Measurements from ENCODE around the gene WAPL. TPM values are rescaled to one million over a fixed set of nuclear protein-coding genes. Genes with fewer than 3 reads are reported as not detected.

The WAPL gene
- total and polyA plus RNA-seq, 9 donors: 15.3 to 33.3 (median 30.5) TPM

GRCh38 chr10:86392723-86393094 is 128.9 kb downstream of the WAPL start:
- Histone ChIP-seq H3K27ac (no peak overlapping the region), H3K9me3 (no peaks in the 10 kb centered on the region), H3K36me3 (no peaks in the 10 kb centered on the region), H3K4me1 (ENCODE audit: insufficient read depth) (no peaks in the 10 kb centered on the region), H3K4me3 (no peak overlapping the region), H3K27me3 (no peaks in the 10 kb centered on the region)
- intact Hi-C loops (cut with DNase I): loop anchor here in 1 of 4 donors (10.0 kb wide), 1 partner anchor 192 kb away; no protein-coding TSS in a partner anchor
- 76 to 82% (median 78%) methylated on average over 7 of the region's 7 CpGs for WGBS, 3 donors
- TF ChIP-seq EP300 (IDR thresholded peaks at IDR 0.05) (no peak), POLR2A (IDR thresholded peaks at IDR 0.05) (no peak), CTCF (IDR thresholded peaks at IDR 0.05) (no peak)
- DNase-seq: no peak

DNA sequence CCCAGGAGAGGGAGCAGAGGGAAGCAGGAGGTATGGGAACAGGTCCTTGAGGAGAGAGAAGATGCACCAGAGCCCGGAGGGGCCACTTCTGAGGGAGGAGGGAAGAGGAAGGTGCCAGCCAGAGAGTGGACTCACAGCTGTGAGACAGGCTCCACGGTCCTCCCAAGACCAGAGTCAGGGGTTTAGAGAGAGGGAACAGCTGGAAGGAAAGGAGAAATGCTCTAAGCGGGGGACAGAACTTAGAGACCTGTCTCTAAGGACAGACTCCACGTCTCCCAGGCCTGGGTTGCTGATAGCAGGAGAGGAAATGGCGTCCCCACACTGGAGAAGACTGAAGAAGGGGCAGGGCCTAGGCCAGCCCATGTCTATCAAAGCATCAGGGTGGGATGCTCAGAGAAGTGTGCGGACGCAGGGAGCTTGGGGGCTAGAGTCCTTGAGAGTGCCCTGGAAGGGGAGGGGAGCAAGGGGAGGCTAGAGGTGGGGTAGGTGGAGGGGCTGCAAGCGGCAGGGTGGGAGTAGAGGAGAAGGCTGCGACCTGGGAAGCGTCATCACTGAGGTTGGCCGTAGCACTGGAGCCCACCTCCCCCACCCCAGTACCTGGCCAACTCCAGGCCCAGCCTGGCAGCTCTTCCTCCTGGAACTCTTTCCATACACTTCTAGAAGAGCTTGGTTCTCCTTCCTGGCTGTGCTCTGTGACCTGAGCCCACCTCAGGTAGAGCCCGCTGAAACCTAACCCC is 129.4 kb downstream of the WAPL start:
- no peak for TF ChIP-seq CTCF (IDR thresholded peaks at IDR 0.05)
- no peak for TF ChIP-seq EP300 (IDR thresholded peaks at IDR 0.05)
- TF ChIP-seq POLR2A (IDR thresholded peaks at IDR 0.05): no peak

DNA sequence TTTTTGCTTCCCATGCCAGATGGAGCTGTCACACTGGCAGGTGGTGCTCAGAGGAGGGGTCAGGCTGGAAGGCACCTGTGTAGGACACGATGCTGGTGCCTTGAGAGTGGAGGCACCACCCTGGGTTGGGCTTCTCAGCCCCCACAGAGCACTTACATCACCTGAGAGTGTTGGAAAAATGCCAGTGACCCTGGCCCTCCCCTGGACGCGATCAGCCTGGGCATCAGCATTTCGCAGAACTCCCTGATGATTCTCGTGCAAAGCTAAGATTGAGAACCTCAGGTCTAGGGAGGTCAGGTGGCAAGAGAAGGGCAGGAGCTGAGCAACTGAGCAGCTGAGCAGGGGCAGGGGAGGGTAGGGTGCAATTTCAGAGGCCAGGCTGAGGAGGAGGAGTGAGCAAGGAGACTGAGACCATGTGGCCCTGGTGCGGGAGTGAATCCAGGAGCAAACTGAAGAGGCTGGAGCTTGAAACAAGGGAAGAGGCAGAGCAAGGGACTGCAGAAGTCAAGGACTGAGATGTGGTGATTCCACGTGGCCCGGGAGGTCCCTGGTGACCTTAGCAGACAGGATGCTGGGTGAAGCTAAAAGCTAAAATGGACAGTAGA is 130.3 kb downstream of the WAPL start:
- 73 to 83% (median 75%) methylated on average over 8 of the region's 8 CpGs for WGBS, 3 donors
- no peak overlapping the region for H3K4me3 ChIP-seq
- TF ChIP-seq CTCF (IDR thresholded peaks at IDR 0.05) (no peak), POLR2A (IDR thresholded peaks at IDR 0.05) (no peak), EP300 (IDR thresholded peaks at IDR 0.05) (no peak)
- H3K4me1 ChIP-seq (ENCODE audit: insufficient read depth): no peaks in the 10 kb centered on the region
- no peak for DNase-seq
- no peak overlapping the region for H3K27ac ChIP-seq
- no peaks in the 10 kb centered on the region for H3K36me3 ChIP-seq
- intact Hi-C loops (cut with DNase I): loop anchor here in 1 of 4 donors (10.0 kb wide), 1 partner anchor 193 kb away; no protein-coding TSS in a partner anchor
- H3K27me3 ChIP-seq: no peaks in the 10 kb centered on the region
- H3K9me3 ChIP-seq: no peaks in the 10 kb centered on the region

More for the DNA sequence above, 129.4 kb downstream of the WAPL start:
- H3K27me3 ChIP-seq: no peaks in the 10 kb centered on the region
- H3K36me3 ChIP-seq: no peaks in the 10 kb centered on the region
- H3K27ac ChIP-seq: no peak overlapping the region
- no peaks in the 10 kb centered on the region for H3K9me3 ChIP-seq
- H3K4me3 ChIP-seq: no peak overlapping the region
- intact Hi-C loops (cut with DNase I): loop anchor here in 1 of 4 donors (10.0 kb wide), 1 partner anchor 193 kb away; no protein-coding TSS in a partner anchor
- no peak for DNase-seq
- 64 to 70% (median 70%) methylated on average over 12 of the region's 12 CpGs for WGBS, 3 donors
- H3K4me1 ChIP-seq (ENCODE audit: insufficient read depth): no peaks in the 10 kb centered on the region

DNA sequence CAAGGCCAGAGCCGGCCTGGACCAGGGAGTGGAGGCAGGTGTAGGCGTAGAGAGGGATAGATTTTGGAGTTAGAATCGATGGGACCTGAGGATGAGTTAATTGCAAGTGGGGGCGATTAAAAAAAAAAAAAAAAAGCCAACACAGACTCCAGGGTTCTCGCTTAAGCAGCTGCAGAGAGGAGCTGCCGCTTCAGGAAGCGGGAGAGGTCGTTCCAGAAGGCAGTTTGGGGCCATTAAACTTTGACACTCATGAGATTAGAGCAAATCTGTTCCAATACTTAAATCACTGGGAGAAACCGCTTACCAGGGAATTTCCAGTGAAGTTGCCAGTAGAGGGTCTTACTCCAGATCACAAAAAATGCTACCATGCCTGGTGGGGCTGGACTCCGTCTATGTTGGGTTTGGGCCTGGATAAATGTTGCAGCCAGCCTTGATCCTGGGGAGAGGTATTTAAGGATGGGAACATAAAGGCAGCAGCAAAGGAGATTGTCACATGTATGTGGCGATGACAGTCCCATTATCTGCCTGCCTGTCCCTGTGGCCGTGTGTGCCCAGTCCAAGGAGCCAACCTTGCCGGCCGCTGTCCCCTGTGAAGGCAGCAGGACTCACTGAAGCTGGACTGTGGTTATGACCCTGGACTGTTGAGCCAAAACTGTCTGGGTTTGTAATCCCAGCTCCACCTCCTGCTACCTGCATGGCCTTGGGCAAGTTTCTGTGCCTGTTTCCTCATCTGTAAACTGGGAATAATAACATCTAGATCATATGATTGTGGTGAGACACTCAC is 131.1 kb downstream of the WAPL start:
- Histone ChIP-seq H3K4me1 (ENCODE audit: insufficient read depth) (no peaks in the 10 kb centered on the region), H3K4me3 (no peak overlapping the region), H3K27ac (no peak overlapping the region), H3K9me3 (no peaks in the 10 kb centered on the region), H3K27me3 (no peaks in the 10 kb centered on the region), H3K36me3 (no peaks in the 10 kb centered on the region)
- DNase-seq: no peak
- TF ChIP-seq CTCF (IDR thresholded peaks at IDR 0.05): no peak
- no peak for TF ChIP-seq EP300 (IDR thresholded peaks at IDR 0.05)
- no peak for TF ChIP-seq POLR2A (IDR thresholded peaks at IDR 0.05)
- 85 to 89% (median 89%) methylated on average over 14 of the region's 14 CpGs for WGBS, 3 donors
- intact Hi-C loops (cut with DNase I): loop anchor here in 1 of 4 donors (10.0 kb wide), 1 partner anchor 194 kb away; no protein-coding TSS in a partner anchor

Data from ovary (tissue), 9 donors.